HG03066 (cell line): Measurements from ENCODE around the gene LZTS2.
A peak's percentile ranks its signal among the peaks of the same experiment; 100 is the strongest.

Source experiments
- ATAC-seq: cut with Tn5 transposase; IDR thresholded peaks from one replicate; pipeline ENCODE4 v1.9.1; 2021; ENCODE audit warnings: low read depth; ENCODE audit not compliant: unreplicated experiment

The LZTS2 gene

GRCh38 chr10:101012525-101013364, 13.1 kb downstream of the LZTS2 start:
- ATAC-seq = peak; percentile 66

GRCh38 chr10:101013365-101013825, 13.8 kb downstream of the LZTS2 start:
- no peak for ATAC-seq

- no peak for ATAC-seq
These were observed 14.7 kb downstream of the LZTS2 start for GRCh38 chr10:101014230-101014884.

GRCh38 chr10:101014966-101015581, 15.5 kb downstream of the LZTS2 start:
- no peak for ATAC-seq

GRCh38 chr10:101015582-101015973, 16.0 kb downstream of the LZTS2 start:
- ATAC-seq = no peak

GRCh38 chr10:101016814-101017213, 17.2 kb downstream of the LZTS2 start:
- no peak for ATAC-seq

GRCh38 chr10:101018118-101018599, 18.6 kb downstream of the LZTS2 start:
- no peak for ATAC-seq

- peak; percentile 55 for ATAC-seq
These were observed 19.2 kb downstream of the LZTS2 start for GRCh38 chr10:101018600-101019439.

GRCh38 chr10:101019440-101019703, 19.8 kb downstream of the LZTS2 start:
- ATAC-seq = no peak

- ATAC-seq = no peak
These were observed 20.9 kb downstream of the LZTS2 start for GRCh38 chr10:101020427-101021075.

GRCh38 chr10:101021239-101021638, 21.6 kb downstream of the LZTS2 start:
- no peak for ATAC-seq

- no peak for ATAC-seq
These were observed 22.2 kb downstream of the LZTS2 start for GRCh38 chr10:101021692-101022251.

- no peak for ATAC-seq
These were observed 23.5 kb downstream of the LZTS2 start for GRCh38 chr10:101022967-101023705.

GRCh38 chr10:101027106-101027720, 27.6 kb downstream of the LZTS2 start:
- ATAC-seq = no peak

GRCh38 chr10:101028446-101029337, 29.1 kb downstream of the LZTS2 start:
- no peak for ATAC-seq

GRCh38 chr10:101029520-101030295, 30.1 kb downstream of the LZTS2 start:
- ATAC-seq = no peak
